Osteoblast (primary cell): Measurements from ENCODE around the gene NIM1K. TPM values are rescaled to one million over a fixed set of nuclear protein-coding genes. Genes with fewer than 3 reads are reported as not detected.
"Not testable (repeated sequence)": the region's sequence is repeated elsewhere in the genome, so short reads cannot be mapped to it uniquely, and the experiment has no call there.

ENCODE experiments used
- DNase-seq: peaks from one replicate; pipeline ENCODE4 v3.0.0; 2011; ENCODE audit warnings: low spot score, mixed read lengths; ENCODE audit not compliant: insufficient read length; ENCODE audit errors: missing footprints
- H2AFZ ChIP-seq: 2 replicates; pipeline ENCODE4 v1.6.0; 2011; ENCODE audit warnings: mild to moderate bottlenecking, low read length
- H3K27ac ChIP-seq: 2 replicates; pipeline ENCODE4 v1.5.1; 2011; ENCODE audit warnings: mild to moderate bottlenecking, low read depth, low read length, moderate library complexity
- H3K27me3 ChIP-seq: 2 replicates; pipeline ENCODE4 v1.6.0; 2012; ENCODE audit warnings: mild to moderate bottlenecking, control low read depth, inconsistent platforms, low read length, moderate library complexity; ENCODE audit not compliant: insufficient read depth
- H3K36me3 ChIP-seq: 2 replicates; pipeline ENCODE4 v1.5.1; 2011; ENCODE audit warnings: mild to moderate bottlenecking, low read length, control low read depth, moderate library complexity; ENCODE audit not compliant: insufficient read depth
- H3K4me1 ChIP-seq: 2 replicates; pipeline ENCODE4 v1.5.1; 2011; ENCODE audit warnings: mild to moderate bottlenecking, low read length, control low read depth, moderate library complexity; ENCODE audit not compliant: insufficient read depth
- H3K4me2 ChIP-seq: 2 replicates; pipeline ENCODE4 v1.6.0; 2011; ENCODE audit warnings: mild to moderate bottlenecking, low read length; ENCODE audit not compliant: insufficient read depth
- H3K4me3 ChIP-seq: fragments of 200-600 bp; sonication (generic); 3 replicates; pipeline ENCODE4 v1.5.1; 2012; ENCODE audit warnings: mild to moderate bottlenecking, low read length, inconsistent platforms; ENCODE audit not compliant: insufficient read depth
- H3K79me2 ChIP-seq: 2 replicates; pipeline ENCODE4 v1.6.0; 2012; ENCODE audit warnings: mild to moderate bottlenecking, low read length, control low read depth, inconsistent platforms; ENCODE audit not compliant: insufficient read depth
- H3K9me3 ChIP-seq: 2 replicates; pipeline ENCODE4 v1.5.1; 2011; ENCODE audit warnings: low read depth, low read length, control low read depth
- H4K20me1 ChIP-seq: 2 replicates; pipeline ENCODE4 v1.6.0; 2012; ENCODE audit warnings: mild to moderate bottlenecking, low read length, control low read depth; ENCODE audit not compliant: insufficient read depth
- CTCF ChIP-seq: IDR thresholded peaks from 2 replicates; pipeline ENCODE4 v1.5.1; 2011; ENCODE audit warnings: mild to moderate bottlenecking, low read depth, low read length, moderate library complexity; ENCODE audit errors: extremely low read depth
- total RNA-seq: library from RNA; depleted of rRNA; stranded (reverse); fragments of >200 nt; gene quantifications from 2 replicates; pipeline ENCODE4 v1.2.3, GENCODE V29; 2012

The NIM1K gene
- total RNA-seq, 1 donor = 1.1 TPM

- TF ChIP-seq CTCF = no peak
- Histone ChIP-seq H2AFZ (no peak overlapping the region), H3K4me1 (peaks cover 4% of the 10 kb centered on the region), H3K4me2 (no peak overlapping the region), H3K27me3 (no peaks in the 10 kb centered on the region), H3K4me3 (no peak overlapping the region), H3K79me2 (peaks cover 81% of the 10 kb centered on the region), H3K9me3 (no peaks in the 10 kb centered on the region), H3K27ac (no peak overlapping the region), H4K20me1 (peaks cover 28% of the 10 kb centered on the region), H3K36me3 (peaks cover 21% of the 10 kb centered on the region)
- no peak for DNase-seq
Measured at GRCh38 chr5:43302481-43302880, 110.5 kb downstream of the NIM1K start.

- Histone ChIP-seq H3K4me3 (no peak overlapping the region), H3K27ac (no peak overlapping the region), H3K4me2 (no peak overlapping the region), H3K9me3 (no peaks in the 10 kb centered on the region), H3K36me3 (peaks cover 14% of the 10 kb centered on the region), H3K79me2 (peaks cover 83% of the 10 kb centered on the region), H4K20me1 (peaks cover 28% of the 10 kb centered on the region), H3K27me3 (no peaks in the 10 kb centered on the region), H3K4me1 (peaks cover 4% of the 10 kb centered on the region), H2AFZ (no peak overlapping the region)
- TF ChIP-seq CTCF = no peak
- DNase-seq = no peak
Measured at GRCh38 chr5:43303242-43303641, 111.2 kb downstream of the NIM1K start.

- peaks cover 89% of the 10 kb centered on the region for H3K79me2 ChIP-seq
- peak overlapping the region; percentile 61 for H3K4me2 ChIP-seq
- H4K20me1 ChIP-seq = peaks cover 28% of the 10 kb centered on the region
- H3K27me3 ChIP-seq = no peaks in the 10 kb centered on the region
- peak overlapping the region; percentile 39 for H3K4me3 ChIP-seq
- H3K9me3 ChIP-seq = no peaks in the 10 kb centered on the region
- peaks cover 4% of the 10 kb centered on the region for H3K4me1 ChIP-seq
- peak; percentile 26 for DNase-seq
- no peak overlapping the region for H3K27ac ChIP-seq
- no peak for TF ChIP-seq CTCF
- H2AFZ ChIP-seq = no peak overlapping the region
- peaks cover 9% of the 10 kb centered on the region for H3K36me3 ChIP-seq
Measured at GRCh38 chr5:43304525-43304924, 112.5 kb downstream of the NIM1K start.

GRCh38 chr5:43305948-43306565, 114.0 kb downstream of the NIM1K start:
- no peak overlapping the region for H3K4me2 ChIP-seq

GRCh38 chr5:43306954-43307353, 114.9 kb downstream of the NIM1K start:
- not testable (repeated sequence) for H3K4me1 ChIP-seq, H3K4me3 ChIP-seq, H2AFZ ChIP-seq, H3K27me3 ChIP-seq, H3K36me3 ChIP-seq, H3K9me3 ChIP-seq, H3K27ac ChIP-seq, DNase-seq, H3K4me2 ChIP-seq
- Histone ChIP-seq H4K20me1 (peaks cover 30% of the 10 kb centered on the region), H3K79me2 (peaks cover 90% of the 10 kb centered on the region)

More at GRCh38 chr5:43305948-43306565, 114.0 kb downstream of the NIM1K start:
- Histone ChIP-seq H4K20me1 (peaks cover 30% of the 10 kb centered on the region), H3K4me1 (peaks cover 4% of the 10 kb centered on the region), H2AFZ (no peak overlapping the region), H3K27ac (no peak overlapping the region), H3K79me2 (peaks cover 89% of the 10 kb centered on the region), H3K9me3 (no peaks in the 10 kb centered on the region), H3K4me3 (no peak overlapping the region), H3K27me3 (no peaks in the 10 kb centered on the region), H3K36me3 (peaks cover 3% of the 10 kb centered on the region)
- DNase-seq = peak; percentile 47
- TF ChIP-seq CTCF = peak; percentile 73
